Astrocyte (in vitro differentiated cells and primary cell): ENCODE results near the gene RAPGEF2. TPM values are rescaled to one million over a fixed set of nuclear protein-coding genes. Genes with fewer than 3 reads are reported as not detected.

Source experiments
- DNase-seq: peaks from one replicate; pipeline ENCODE4 v3.0.0-alpha.2; 2010; ENCODE audit warnings: low read depth
- FAIRE-seq: peaks from 2 replicates; lab custom pipeline; 2011; peaks lifted over from hg19 to GRCh38; lab: Jason Lieb, UNC
- H2AFZ ChIP-seq: 2 replicates; pipeline ENCODE4 v1.6.0; 2012; ENCODE audit warnings: low read depth, low read length, inconsistent platforms
- H3K27ac ChIP-seq: 2 replicates; pipeline ENCODE4 v1.5.1; 2011; ENCODE audit warnings: low read depth, low read length, inconsistent platforms
- H3K27me3 ChIP-seq: 2 replicates; pipeline ENCODE4 v1.6.0; 2011; ENCODE audit warnings: low read length, inconsistent platforms; ENCODE audit not compliant: insufficient read depth
- H3K36me3 ChIP-seq: 2 replicates; pipeline ENCODE4 v1.5.1; 2011; ENCODE audit warnings: low read length, inconsistent platforms; ENCODE audit not compliant: insufficient read depth
- H3K4me1 ChIP-seq: 2 replicates; pipeline ENCODE4 v1.5.1; 2011; ENCODE audit warnings: low read length, inconsistent platforms; ENCODE audit not compliant: insufficient read depth
- H3K4me2 ChIP-seq: 2 replicates; pipeline ENCODE4 v1.6.0; 2012; ENCODE audit warnings: low read length, inconsistent platforms
- H3K4me3 ChIP-seq: 2 replicates; pipeline ENCODE4 v1.5.1; 2011; ENCODE audit warnings: low read depth, mild to moderate bottlenecking, low read length, inconsistent platforms; ENCODE audit not compliant: insufficient read depth
- H3K79me2 ChIP-seq: 2 replicates; pipeline ENCODE4 v1.6.0; 2012; ENCODE audit warnings: mild to moderate bottlenecking, low read length, inconsistent platforms; ENCODE audit not compliant: insufficient read depth
- H3K9ac ChIP-seq: 2 replicates; pipeline ENCODE4 v1.6.0; 2012; ENCODE audit warnings: mild to moderate bottlenecking, low read length, inconsistent platforms
- H3K9me3 ChIP-seq: 2 replicates; pipeline ENCODE4 v1.5.1; 2012; ENCODE audit warnings: low read depth, mild to moderate bottlenecking, low read length, inconsistent platforms; ENCODE audit not compliant: insufficient read depth
- H4K20me1 ChIP-seq: 2 replicates; pipeline ENCODE4 v1.6.0; 2012; ENCODE audit warnings: low read length, inconsistent platforms; ENCODE audit not compliant: insufficient read depth
- H3K27ac Mint-ChIP-seq: one replicate; pipeline ENCODE4 v1.8.0; 2021; ENCODE audit warnings: mild to moderate bottlenecking, mixed read lengths; ENCODE audit not compliant: unreplicated experiment
- H3K27me3 Mint-ChIP-seq: one replicate; pipeline ENCODE4 v1.8.0; 2021; ENCODE audit warnings: low read depth, mixed read lengths; ENCODE audit not compliant: unreplicated experiment
- H3K36me3 Mint-ChIP-seq: one replicate; pipeline ENCODE4 v1.8.0; 2021; ENCODE audit warnings: low read depth, mixed read lengths; ENCODE audit not compliant: unreplicated experiment
- H3K4me1 Mint-ChIP-seq: one replicate; pipeline ENCODE4 v1.8.0; 2021; ENCODE audit warnings: low read depth, mixed read lengths; ENCODE audit not compliant: unreplicated experiment
- H3K4me3 Mint-ChIP-seq: one replicate; pipeline ENCODE4 v1.8.0; 2021; ENCODE audit warnings: mild to moderate bottlenecking, moderate library complexity, mixed read lengths; ENCODE audit not compliant: unreplicated experiment
- H3K9me3 Mint-ChIP-seq: one replicate; pipeline ENCODE4 v1.8.0; 2021; ENCODE audit warnings: mild to moderate bottlenecking, mixed read lengths; ENCODE audit not compliant: unreplicated experiment
- EZH2 ChIP-seq: IDR thresholded peaks from 2 replicates; pipeline ENCODE4 v1.6.1; 2012; ENCODE audit warnings: mild to moderate bottlenecking, low read length, inconsistent platforms; ENCODE audit not compliant: insufficient read depth
- microRNA-seq: library from miRNA; unstranded; fragments of <30 nt; microRNA quantifications from one replicate; pipeline ENCODE4 v1.2.0, GENCODE V29; 2020
- total RNA-seq: library from RNA; stranded (reverse); gene quantifications from 2 replicates; pipeline ENCODE4 v1.2.1, GENCODE V29; 2021
- TF ChIP-seq, protein P1 (sequence below): IDR thresholded peaks from 2 replicates; pipeline ENCODE4 v1.5.1; 2011; ENCODE audit warnings: low read depth, mild to moderate bottlenecking, inconsistent platforms, low read length, moderate library complexity; ENCODE audit not compliant: insufficient read depth

RAPGEF2 gene
- total RNA-seq, 1 donor from 2014 or later: 59.0 TPM

DNA sequence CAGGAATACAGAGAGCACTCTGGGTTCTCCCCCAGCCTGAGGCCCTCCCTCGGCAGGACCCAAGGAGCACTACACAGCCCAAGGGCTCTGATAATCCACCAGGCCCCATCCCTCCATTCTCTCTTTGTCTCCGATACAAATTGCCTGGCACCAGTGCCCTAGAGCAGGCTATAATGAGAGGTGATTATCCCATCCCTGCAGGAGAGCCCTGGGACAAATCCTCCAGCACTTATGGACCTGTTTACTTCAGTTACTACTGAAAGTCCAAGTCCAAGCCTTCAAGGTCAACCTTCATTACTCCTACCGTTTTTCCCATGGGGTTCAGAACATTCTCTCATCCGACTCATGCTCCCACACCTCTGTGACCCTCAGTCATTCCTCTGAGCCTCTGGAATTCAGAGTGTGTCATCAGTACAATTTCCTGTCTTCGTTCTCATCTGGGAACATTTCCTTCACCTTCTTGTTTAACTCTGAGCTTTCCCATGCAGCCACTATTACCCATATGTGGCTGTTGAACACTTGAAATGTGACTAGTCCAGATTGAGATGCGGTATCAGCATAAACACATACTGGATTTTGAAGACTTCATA is 299.0 kb downstream of the RAPGEF2 start:
- H2AFZ ChIP-seq: no peak overlapping the region
- peak overlapping the region; percentile 71 for H3K9ac ChIP-seq
- DNase-seq: peak; percentile 91

More for the DNA sequence above, 299.0 kb downstream of the RAPGEF2 start:
- no peaks in the 10 kb centered on the region for H3K9me3 ChIP-seq
- no peaks in the 10 kb centered on the region for H3K9me3 Mint-ChIP-seq
- H3K27me3 Mint-ChIP-seq: no peaks in the 10 kb centered on the region
- no peaks in the 10 kb centered on the region for H3K79me2 ChIP-seq
- no peaks in the 10 kb centered on the region for H3K36me3 ChIP-seq
- TF ChIP-seq EZH2: no peak
- TF ChIP-seq, protein P1, sequence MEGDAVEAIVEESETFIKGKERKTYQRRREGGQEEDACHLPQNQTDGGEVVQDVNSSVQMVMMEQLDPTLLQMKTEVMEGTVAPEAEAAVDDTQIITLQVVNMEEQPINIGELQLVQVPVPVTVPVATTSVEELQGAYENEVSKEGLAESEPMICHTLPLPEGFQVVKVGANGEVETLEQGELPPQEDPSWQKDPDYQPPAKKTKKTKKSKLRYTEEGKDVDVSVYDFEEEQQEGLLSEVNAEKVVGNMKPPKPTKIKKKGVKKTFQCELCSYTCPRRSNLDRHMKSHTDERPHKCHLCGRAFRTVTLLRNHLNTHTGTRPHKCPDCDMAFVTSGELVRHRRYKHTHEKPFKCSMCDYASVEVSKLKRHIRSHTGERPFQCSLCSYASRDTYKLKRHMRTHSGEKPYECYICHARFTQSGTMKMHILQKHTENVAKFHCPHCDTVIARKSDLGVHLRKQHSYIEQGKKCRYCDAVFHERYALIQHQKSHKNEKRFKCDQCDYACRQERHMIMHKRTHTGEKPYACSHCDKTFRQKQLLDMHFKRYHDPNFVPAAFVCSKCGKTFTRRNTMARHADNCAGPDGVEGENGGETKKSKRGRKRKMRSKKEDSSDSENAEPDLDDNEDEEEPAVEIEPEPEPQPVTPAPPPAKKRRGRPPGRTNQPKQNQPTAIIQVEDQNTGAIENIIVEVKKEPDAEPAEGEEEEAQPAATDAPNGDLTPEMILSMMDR: no peak
- no peaks in the 10 kb centered on the region for H3K36me3 Mint-ChIP-seq
- H3K27me3 ChIP-seq: no peaks in the 10 kb centered on the region
- H3K27ac ChIP-seq: peak overlapping the region; percentile 95
- peaks cover 29% of the 10 kb centered on the region for H3K4me1 Mint-ChIP-seq
- H3K4me3 Mint-ChIP-seq: peak overlapping the region; percentile 37
- H3K4me2 ChIP-seq: peak overlapping the region; percentile 50
- H3K4me1 ChIP-seq: peaks cover 35% of the 10 kb centered on the region
- peak overlapping the region; percentile 100 for H3K27ac Mint-ChIP-seq
- H4K20me1 ChIP-seq: no peaks in the 10 kb centered on the region
- peak; percentile 91 for FAIRE-seq
- H3K4me3 ChIP-seq: no peak overlapping the region

Small RNAs within 50 kb of the gene (microRNA-seq; reads per million reads assigned to microRNA genes)
- gene MIR3688-1 (not detected), gene MIR3688-2 (not detected)
